HepG2 (cell line): Measurements from ENCODE around the gene AIMP2. TPM values are rescaled to one million over a fixed set of nuclear protein-coding genes. Genes with fewer than 3 reads are reported as not detected.

Experiments
- CEBPB ChIP-seq: IDR thresholded peaks from 2 replicates; pipeline ENCODE4 v1.6.1; 2011; ENCODE audit warnings: low read depth, low read length, improper control_type of control experiment, borderline replicate concordance
- CHD4 ChIP-seq: fragments of 200-600 bp; sonication (generic); IDR thresholded peaks from 2 replicates; pipeline ENCODE4 v1.7.0; 2017; ENCODE audit warnings: mild to moderate bottlenecking, low read length, borderline replicate concordance
- ESRRA ChIP-seq: sonication (generic); formaldehyde crosslinking; IDR thresholded peaks from 2 replicates; pipeline ENCODE4 v1.5.1; 2020; ENCODE audit warnings: mild to moderate bottlenecking, low read depth, missing genetic modification reagents
- KLF15 ChIP-seq: sonication (generic); formaldehyde crosslinking; IDR thresholded peaks from 2 replicates; pipeline ENCODE4 v1.8.1; 2023; ENCODE audit warnings: borderline replicate concordance, mild to moderate bottlenecking, inconsistent platforms, missing genetic modification reagents, mixed read lengths
- MED8 ChIP-seq: sonication (generic); formaldehyde crosslinking; IDR thresholded peaks from 2 replicates; pipeline ENCODE4 v1.8.1; 2023; ENCODE audit warnings: mild to moderate bottlenecking, missing genetic modification reagents; ENCODE audit not compliant: insufficient replicate concordance
- MTA3 ChIP-seq: sonication (generic); formaldehyde crosslinking; IDR thresholded peaks from 2 replicates; pipeline ENCODE4 v1.4.0; 2020; ENCODE audit warnings: missing genetic modification reagents
- ONECUT2 ChIP-seq: sonication (generic); formaldehyde crosslinking; IDR thresholded peaks from 2 replicates; pipeline ENCODE4 v1.4.0; 2020; ENCODE audit warnings: missing genetic modification reagents
- POLR2A ChIP-seq, 2 experiments: IDR thresholded peaks; 2 replicates each; pipeline ENCODE4 v1.6.1; 2011; ENCODE audit warnings: low read depth in 2 of 2, low read length in 2 of 2, mild to moderate bottlenecking in 1 of 2, moderate library complexity in 1 of 2; ENCODE audit not compliant: insufficient read depth in 1 of 2
- RAD21 ChIP-seq: fragments of 450-650 bp; formaldehyde crosslinking; IDR thresholded peaks from 2 replicates; pipeline ENCODE4 v1.5.0; 2020; ENCODE audit warnings: mild to moderate bottlenecking
- TEAD2 ChIP-seq: sonication (generic); formaldehyde crosslinking; IDR thresholded peaks from 2 replicates; pipeline ENCODE4 v1.9.0; 2021; ENCODE audit warnings: missing genetic modification reagents
- TRIM24 ChIP-seq: sonication (generic); formaldehyde crosslinking; IDR thresholded peaks from 2 replicates; pipeline ENCODE4 v1.8.0; 2022; ENCODE audit warnings: mild to moderate bottlenecking, missing genetic modification reagents
- ZBTB7B ChIP-seq: sonication (generic); formaldehyde crosslinking; IDR thresholded peaks from 2 replicates; pipeline ENCODE4 v1.4.0; 2020; ENCODE audit warnings: missing genetic modification reagents
- ZNF138 ChIP-seq: sonication (generic); formaldehyde crosslinking; IDR thresholded peaks from 2 replicates; pipeline ENCODE4 v1.5.0; 2020; ENCODE audit warnings: mild to moderate bottlenecking, low read depth, missing genetic modification reagents
- ZNF3 ChIP-seq: IDR thresholded peaks from 2 replicates; pipeline ENCODE4 v1.7.0; 2017; ENCODE audit warnings: inconsistent platforms
- ZNF446 ChIP-seq: sonication (generic); formaldehyde crosslinking; IDR thresholded peaks from 2 replicates; pipeline ENCODE4 v1.5.0; 2020; ENCODE audit warnings: mild to moderate bottlenecking, missing genetic modification reagents
- ZNF75D ChIP-seq: sonication (generic); formaldehyde crosslinking; IDR thresholded peaks from 2 replicates; pipeline ENCODE4 v1.8.1; 2023; ENCODE audit warnings: missing genetic modification reagents, mild to moderate bottlenecking, borderline replicate concordance
- ZSCAN21 ChIP-seq: sonication (generic); formaldehyde crosslinking; IDR thresholded peaks from 2 replicates; pipeline ENCODE4 v1.8.0; 2022; ENCODE audit warnings: mild to moderate bottlenecking, missing genetic modification reagents, moderate library complexity, borderline replicate concordance
- polyA plus RNA-seq, 8 experiments: library from polyadenylated mRNA; depleted of rRNA in 3 of 8; stranded (reverse) in 7 of 8; unstranded in 1 of 8; fragments of >200 nt; fragmentation: Illumina TruSeq in 4 of 8; extraction: Trizol in 4 of 8; gene quantifications; 2 replicates each; pipeline versions ENCODE4 v1.2.1 to v1.2.3, GENCODE V29; 2011 to 2016; ENCODE audit warnings: low read depth in 4 of 8, missing spikeins in 1 of 8, mixed read lengths in 1 of 8; ENCODE audit not compliant: insufficient read depth in 1 of 8
- total RNA-seq, 5 experiments: library from RNA; depleted of rRNA; stranded (reverse); fragments of >200 nt; fragmentation: Illumina TruSeq; extraction: Trizol; gene quantifications; 2 replicates each; pipeline ENCODE4 v1.2.3, GENCODE V29; 2016; ENCODE audit warnings: low read depth in 1 of 5
- TF ChIP-seq, protein P1 (sequence below): IDR thresholded peaks from 2 replicates; pipeline ENCODE4 v1.6.1; 2012; ENCODE audit warnings: low read depth, low read length, improper control_type of control experiment
- TF ChIP-seq, protein P2 (sequence below): IDR thresholded peaks from 2 replicates; pipeline ENCODE4 v1.6.1; 2016
- TF ChIP-seq, protein P3 (sequence below): sonication (generic); formaldehyde crosslinking; IDR thresholded peaks from 2 replicates; pipeline ENCODE4 v1.8.0; 2022; ENCODE audit warnings: mild to moderate bottlenecking, missing genetic modification reagents, moderate library complexity
- TF ChIP-seq, protein P4 (sequence below), 2 experiments: sonication (generic) in 1 of 2; formaldehyde crosslinking in 1 of 2; IDR thresholded peaks; 2 replicates each; pipeline versions ENCODE4 v1.5.1 to v1.6.1; 2011 to 2020; ENCODE audit warnings: borderline replicate concordance in 1 of 2, low read depth in 1 of 2, low read length in 1 of 2, mild to moderate bottlenecking in 1 of 2, missing genetic modification reagents in 1 of 2, moderate library complexity in 1 of 2
- TF ChIP-seq, protein P5 (sequence below): sonication (generic); formaldehyde crosslinking; IDR thresholded peaks from 2 replicates; pipeline ENCODE4 v1.4.0; 2020; ENCODE audit warnings: missing genetic modification reagents

The AIMP2 gene
- total and polyA plus RNA-seq, 2 of the 13 experiments (the other 11 are each of a cell fraction or from before 2014, with no cell fraction given): 38.2 to 84.9 TPM

DNA sequence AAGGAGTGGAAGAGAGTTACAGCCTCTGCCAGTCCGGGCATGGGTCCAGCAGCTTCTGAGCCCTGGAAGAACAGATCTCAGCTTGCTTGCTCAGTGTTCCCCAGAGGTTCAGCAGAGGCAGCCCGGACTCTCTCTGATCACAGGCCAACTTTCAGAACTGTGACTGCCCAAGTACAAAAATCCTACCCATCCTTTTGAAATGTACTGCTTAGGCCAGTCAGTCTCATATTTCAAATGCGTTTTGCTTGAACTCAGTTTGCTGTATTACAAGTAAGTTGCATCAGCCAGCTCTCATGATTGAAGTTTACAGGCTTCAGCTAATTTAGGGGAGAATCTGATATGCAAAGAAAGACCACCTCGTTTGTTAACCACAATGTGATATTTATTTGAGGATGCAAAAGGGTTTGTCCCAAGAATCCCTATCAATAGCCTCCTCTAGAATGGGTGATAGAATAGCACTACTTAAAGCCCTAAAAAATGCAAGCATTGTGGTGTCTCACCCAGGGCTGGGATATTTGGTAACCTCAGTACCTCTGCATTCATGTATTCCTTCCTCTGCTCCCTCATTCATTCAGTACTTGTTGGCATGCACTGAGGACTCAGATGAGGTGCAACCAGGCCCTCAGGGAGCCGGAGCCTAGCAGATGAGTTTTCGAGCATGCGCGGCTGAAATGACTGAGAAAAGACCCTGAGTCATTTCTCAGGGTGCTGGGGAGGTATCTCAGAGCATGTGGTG lies 7.0 kb downstream of the AIMP2 start (continued):
- TF ChIP-seq KLF15 (CRISPR knock-in tag): no peak
- TF ChIP-seq POLR2A (IDR thresholded peaks at IDR 0.05; ENCODE audit: insufficient read depth in 1 of 2, low read depth in 2 of 2, low read length in 2 of 2): peak in 1 of 2 experiments; percentile 14; a peak in 1 of 4 replicates
- no peak for TF ChIP-seq TRIM24 (CRISPR knock-in tag)
- TF ChIP-seq MED8 (CRISPR knock-in tag): no peak
- TF ChIP-seq, protein P1, sequence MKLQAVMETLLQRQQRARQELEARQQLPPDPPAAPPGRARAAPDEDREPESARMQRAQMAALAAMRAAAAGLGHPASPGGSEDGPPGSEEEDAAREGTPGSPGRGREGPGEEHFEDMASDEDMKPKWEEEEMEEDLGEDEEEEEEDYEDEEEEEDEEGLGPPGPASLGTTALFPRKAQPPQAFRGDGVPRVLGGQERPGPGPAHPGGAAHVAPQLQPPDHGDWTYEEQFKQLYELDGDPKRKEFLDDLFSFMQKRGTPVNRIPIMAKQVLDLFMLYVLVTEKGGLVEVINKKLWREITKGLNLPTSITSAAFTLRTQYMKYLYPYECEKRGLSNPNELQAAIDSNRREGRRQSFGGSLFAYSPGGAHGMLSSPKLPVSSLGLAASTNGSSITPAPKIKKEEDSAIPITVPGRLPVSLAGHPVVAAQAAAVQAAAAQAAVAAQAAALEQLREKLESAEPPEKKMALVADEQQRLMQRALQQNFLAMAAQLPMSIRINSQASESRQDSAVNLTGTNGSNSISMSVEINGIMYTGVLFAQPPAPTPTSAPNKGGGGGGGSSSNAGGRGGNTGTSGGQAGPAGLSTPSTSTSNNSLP: no peak
- TF ChIP-seq ESRRA (CRISPR knock-in tag): no peak
- TF ChIP-seq ZNF3 (CRISPR knock-in tag): peak; percentile 19; the same call in 1 of the 2 replicates
- TF ChIP-seq CEBPB: peak; percentile 46; the same call in 1 of the 2 replicates
- no peak for TF ChIP-seq MTA3
- no peak for TF ChIP-seq ZNF138 (CRISPR knock-in tag)
- no peak for TF ChIP-seq ZNF446 (CRISPR knock-in tag)
- TF ChIP-seq, protein P2, sequence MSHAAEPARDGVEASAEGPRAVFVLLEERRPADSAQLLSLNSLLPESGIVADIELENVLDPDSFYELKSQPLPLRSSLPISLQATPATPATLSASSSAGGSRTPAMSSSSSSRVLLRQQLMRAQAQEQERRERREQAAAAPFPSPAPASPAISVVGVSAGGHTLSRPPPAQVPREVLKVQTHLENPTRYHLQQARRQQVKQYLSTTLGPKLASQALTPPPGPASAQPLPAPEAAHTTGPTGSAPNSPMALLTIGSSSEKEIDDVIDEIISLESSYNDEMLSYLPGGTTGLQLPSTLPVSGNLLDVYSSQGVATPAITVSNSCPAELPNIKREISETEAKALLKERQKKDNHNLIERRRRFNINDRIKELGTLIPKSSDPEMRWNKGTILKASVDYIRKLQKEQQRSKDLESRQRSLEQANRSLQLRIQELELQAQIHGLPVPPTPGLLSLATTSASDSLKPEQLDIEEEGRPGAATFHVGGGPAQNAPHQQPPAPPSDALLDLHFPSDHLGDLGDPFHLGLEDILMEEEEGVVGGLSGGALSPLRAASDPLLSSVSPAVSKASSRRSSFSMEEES (CRISPR knock-in tag): no peak
- no peak for TF ChIP-seq RAD21 (CRISPR knock-in tag)
- TF ChIP-seq, protein P3, sequence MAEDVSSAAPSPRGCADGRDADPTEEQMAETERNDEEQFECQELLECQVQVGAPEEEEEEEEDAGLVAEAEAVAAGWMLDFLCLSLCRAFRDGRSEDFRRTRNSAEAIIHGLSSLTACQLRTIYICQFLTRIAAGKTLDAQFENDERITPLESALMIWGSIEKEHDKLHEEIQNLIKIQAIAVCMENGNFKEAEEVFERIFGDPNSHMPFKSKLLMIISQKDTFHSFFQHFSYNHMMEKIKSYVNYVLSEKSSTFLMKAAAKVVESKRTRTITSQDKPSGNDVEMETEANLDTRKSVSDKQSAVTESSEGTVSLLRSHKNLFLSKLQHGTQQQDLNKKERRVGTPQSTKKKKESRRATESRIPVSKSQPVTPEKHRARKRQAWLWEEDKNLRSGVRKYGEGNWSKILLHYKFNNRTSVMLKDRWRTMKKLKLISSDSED (CRISPR knock-in tag): no peak
- TF ChIP-seq TEAD2: no peak
- no peak for TF ChIP-seq ONECUT2
- TF ChIP-seq ZSCAN21 (CRISPR knock-in tag): no peak
- TF ChIP-seq, protein P4, sequence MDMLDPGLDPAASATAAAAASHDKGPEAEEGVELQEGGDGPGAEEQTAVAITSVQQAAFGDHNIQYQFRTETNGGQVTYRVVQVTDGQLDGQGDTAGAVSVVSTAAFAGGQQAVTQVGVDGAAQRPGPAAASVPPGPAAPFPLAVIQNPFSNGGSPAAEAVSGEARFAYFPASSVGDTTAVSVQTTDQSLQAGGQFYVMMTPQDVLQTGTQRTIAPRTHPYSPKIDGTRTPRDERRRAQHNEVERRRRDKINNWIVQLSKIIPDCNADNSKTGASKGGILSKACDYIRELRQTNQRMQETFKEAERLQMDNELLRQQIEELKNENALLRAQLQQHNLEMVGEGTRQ (IDR thresholded peaks at IDR 0.05; ENCODE audit: low read depth, low read length): no peak
- TF ChIP-seq, protein P4 (CRISPR knock-in tag; IDR thresholded peaks at IDR 0.05; ENCODE audit: borderline replicate concordance): no peak
- no peak for TF ChIP-seq ZBTB7B (CRISPR knock-in tag)
- no peak for TF ChIP-seq ZNF75D (CRISPR knock-in tag)
- TF ChIP-seq, protein P5, sequence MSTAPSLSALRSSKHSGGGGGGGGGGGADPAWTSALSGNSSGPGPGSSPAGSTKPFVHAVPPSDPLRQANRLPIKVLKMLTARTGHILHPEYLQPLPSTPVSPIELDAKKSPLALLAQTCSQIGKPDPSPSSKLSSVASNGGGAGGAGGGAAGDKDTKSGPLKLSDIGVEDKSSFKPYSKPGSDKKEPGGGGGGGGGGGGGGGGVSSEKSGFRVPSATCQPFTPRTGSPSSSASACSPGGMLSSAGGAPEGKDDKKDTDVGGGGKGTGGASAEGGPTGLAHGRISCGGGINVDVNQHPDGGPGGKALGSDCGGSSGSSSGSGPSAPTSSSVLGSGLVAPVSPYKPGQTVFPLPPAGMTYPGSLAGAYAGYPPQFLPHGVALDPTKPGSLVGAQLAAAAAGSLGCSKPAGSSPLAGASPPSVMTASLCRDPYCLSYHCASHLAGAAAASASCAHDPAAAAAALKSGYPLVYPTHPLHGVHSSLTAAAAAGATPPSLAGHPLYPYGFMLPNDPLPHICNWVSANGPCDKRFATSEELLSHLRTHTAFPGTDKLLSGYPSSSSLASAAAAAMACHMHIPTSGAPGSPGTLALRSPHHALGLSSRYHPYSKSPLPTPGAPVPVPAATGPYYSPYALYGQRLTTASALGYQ (CRISPR knock-in tag): no peak
- no peak for TF ChIP-seq CHD4
